Thyroid gland (tissue), 4 donors: Measurements from ENCODE around the gene PRDX5. TPM values are rescaled to one million over a fixed set of nuclear protein-coding genes. Genes with fewer than 3 reads are reported as not detected.
A peak's percentile ranks its signal among the peaks of the same experiment; 100 is the strongest.

ENCODE experiments used
- DNase-seq, 2 donors: peaks; one replicate each; pipeline ENCODE4 v3.0.0-alpha.2; 2019
- H3K27ac ChIP-seq, 3 donors: fragments of 200-600 bp; sonication (generic); 1 replicate in 2 of 3; 2 replicates in 1 of 3; pipeline ENCODE4 v1.5.1; 2016 to 2019; ENCODE audit warnings: mild to moderate bottlenecking in 1 of 3, moderate library complexity in 1 of 3
- H3K27me3 ChIP-seq: fragments of 200-600 bp; sonication (generic); one replicate; pipeline ENCODE4 v1.5.1; 2019
- H3K36me3 ChIP-seq, 2 donors: fragments of 200-600 bp; sonication (generic); one replicate each; pipeline ENCODE4 v1.5.1; 2016 to 2019
- H3K4me1 ChIP-seq, 2 donors: fragments of 200-600 bp; sonication (generic); one replicate each; pipeline ENCODE4 v1.5.1; 2017 to 2019
- H3K4me3 ChIP-seq, 3 donors: fragments of 200-600 bp; sonication (generic); replicated peaks in 1 of 3; 1 replicate in 2 of 3; 2 replicates in 1 of 3; pipeline ENCODE4 v1.5.1; 2016; ENCODE audit warnings: mild to moderate bottlenecking in 1 of 3
- H3K9me3 ChIP-seq: fragments of 200-600 bp; sonication (generic); one replicate; pipeline ENCODE4 v1.5.1; 2017
- POLR2A ChIP-seq, 2 donors: fragments of 450-650 bp; IDR thresholded peaks; one replicate each; pipeline ENCODE4 v1.6.1; 2017; ENCODE audit warnings: antibody characterized with exemption in 2 of 2, mild to moderate bottlenecking in 2 of 2, moderate library complexity in 1 of 2
- WGBS, 2 donors: methylation state at CpG; one replicate each; pipeline ENCODE4 v1.1.5; 2017; 5-methylcytosine and 5-hydroxymethylcytosine counted together
- intact Hi-C: fragments of 100-400 bp; cut with DNase I; formaldehyde crosslinking; loops from one replicate; pipeline ENCODE4 v1.15.1; 2023
- total RNA-seq, 4 donors: library from RNA; depleted of rRNA; stranded (reverse); fragments of >200 nt; gene quantifications; one replicate each; pipeline ENCODE4 v1.2.3, GENCODE V29; 2016
- TF ChIP-seq, protein P1 (sequence below), 6 experiments: fragments of 200-600 bp in 3 of 6; fragments of 450-650 bp in 3 of 6; sonication (generic) in 3 of 6; IDR thresholded peaks; one replicate each; pipeline ENCODE4 v1.5.1; 2016 to 2019; ENCODE audit warnings: antibody characterized with exemption in 6 of 6, mild to moderate bottlenecking in 2 of 6, inconsistent platforms in 1 of 6, moderate library complexity in 1 of 6

The PRDX5 gene
- total RNA-seq, 4 donors from 2014 or later = 384 to 962 (median 653) TPM

DNA sequence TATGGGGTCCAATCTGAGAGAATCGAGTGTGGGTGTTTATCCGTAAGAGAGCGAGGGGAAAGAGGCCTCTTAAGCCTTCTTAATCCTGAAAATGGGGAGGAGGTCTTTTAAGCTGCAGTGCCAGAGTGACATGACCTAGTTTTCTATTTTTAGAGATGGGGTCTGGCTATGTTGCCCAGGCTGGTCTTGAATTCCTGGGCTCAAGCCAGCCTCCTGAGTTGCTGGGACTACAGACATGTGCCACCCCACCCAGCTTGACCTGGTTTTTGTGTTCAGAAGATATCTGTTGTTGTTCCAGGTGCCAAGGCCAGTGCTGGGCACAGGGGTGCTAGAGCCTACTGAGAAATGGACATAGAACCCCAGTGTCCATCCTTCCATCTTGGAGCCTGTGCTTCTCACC, 34.8 kb upstream of the PRDX5 start:
- intact Hi-C loops = no loop called here
- Histone ChIP-seq H3K4me1 (peaks cover 9 to 23% of the 10 kb centered on the region in 2 donors), H3K27me3 (no peaks in the 10 kb centered on the region), H3K27ac (no peak overlapping the region), H3K4me3 (no peak overlapping the region), H3K36me3 (peaks cover 0 to 7% of the 10 kb centered on the region in 2 donors), H3K9me3 (no peaks in the 10 kb centered on the region)
- no peak for DNase-seq
- no peak for TF ChIP-seq POLR2A (IDR thresholded peaks at IDR 0.05)
- TF ChIP-seq, protein P1, sequence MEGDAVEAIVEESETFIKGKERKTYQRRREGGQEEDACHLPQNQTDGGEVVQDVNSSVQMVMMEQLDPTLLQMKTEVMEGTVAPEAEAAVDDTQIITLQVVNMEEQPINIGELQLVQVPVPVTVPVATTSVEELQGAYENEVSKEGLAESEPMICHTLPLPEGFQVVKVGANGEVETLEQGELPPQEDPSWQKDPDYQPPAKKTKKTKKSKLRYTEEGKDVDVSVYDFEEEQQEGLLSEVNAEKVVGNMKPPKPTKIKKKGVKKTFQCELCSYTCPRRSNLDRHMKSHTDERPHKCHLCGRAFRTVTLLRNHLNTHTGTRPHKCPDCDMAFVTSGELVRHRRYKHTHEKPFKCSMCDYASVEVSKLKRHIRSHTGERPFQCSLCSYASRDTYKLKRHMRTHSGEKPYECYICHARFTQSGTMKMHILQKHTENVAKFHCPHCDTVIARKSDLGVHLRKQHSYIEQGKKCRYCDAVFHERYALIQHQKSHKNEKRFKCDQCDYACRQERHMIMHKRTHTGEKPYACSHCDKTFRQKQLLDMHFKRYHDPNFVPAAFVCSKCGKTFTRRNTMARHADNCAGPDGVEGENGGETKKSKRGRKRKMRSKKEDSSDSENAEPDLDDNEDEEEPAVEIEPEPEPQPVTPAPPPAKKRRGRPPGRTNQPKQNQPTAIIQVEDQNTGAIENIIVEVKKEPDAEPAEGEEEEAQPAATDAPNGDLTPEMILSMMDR (IDR thresholded peaks at IDR 0.05) = no peak
- WGBS, 2 donors = 94% methylated on average over 3 of the region's 3 CpGs

DNA sequence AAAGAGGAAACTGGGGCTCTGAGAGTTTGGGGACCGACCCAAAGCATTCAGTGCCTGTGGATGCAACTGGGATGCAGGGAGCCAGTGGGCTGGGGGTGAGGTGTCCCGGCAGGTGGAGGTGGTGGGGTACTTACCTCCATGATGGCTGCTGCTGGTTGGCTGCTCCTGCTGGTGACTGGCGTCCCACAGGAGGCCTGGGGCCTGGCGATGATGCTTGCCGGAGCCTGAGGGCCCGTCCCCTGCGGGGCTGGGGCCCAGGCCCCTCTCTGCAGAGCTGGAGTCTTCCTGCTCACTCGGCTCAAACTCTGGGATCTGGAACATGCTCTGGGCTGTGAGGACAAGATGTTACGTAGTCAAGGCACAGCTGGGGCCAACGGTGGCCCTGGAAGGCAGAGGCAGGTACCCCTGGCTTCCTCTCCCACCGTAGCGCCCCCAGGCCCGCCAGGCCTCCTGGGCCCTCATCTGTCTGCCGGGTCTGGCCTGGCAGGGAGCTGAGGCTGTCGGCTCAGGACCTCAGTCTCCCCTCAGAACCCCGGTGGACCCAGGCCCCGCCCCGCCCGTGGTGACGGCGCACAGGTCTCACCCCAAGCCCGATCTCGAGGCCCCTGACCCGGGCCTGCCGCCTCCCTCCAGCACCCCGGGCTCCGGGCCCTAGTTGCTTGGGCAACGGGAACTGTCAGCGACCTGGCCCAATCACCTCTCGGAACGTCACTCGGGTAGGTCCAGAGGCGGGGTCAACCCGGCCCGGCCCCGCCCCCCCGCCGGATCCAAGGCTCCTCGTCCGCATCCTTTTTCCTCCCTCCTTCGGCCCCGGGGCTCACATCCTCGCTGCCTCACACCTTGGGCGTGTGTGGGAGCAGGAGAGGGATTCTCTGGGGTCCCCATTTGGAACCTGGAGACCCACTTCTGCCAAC, 33.6 kb upstream of the PRDX5 start, which contains the start of gene BAD:
TSS of gene BAD (minus strand) at position 618 of the 914 bp plus-strand sequence. CDS start at position 321, 297 bp downstream.
- peak; percentile 95 to 96 for DNase-seq
- H3K9me3 ChIP-seq = no peaks in the 10 kb centered on the region
- H3K27me3 ChIP-seq = no peaks in the 10 kb centered on the region
- TF ChIP-seq, protein P1 (IDR thresholded peaks at IDR 0.05) = no peak
- peak in 1 of 2 donors; percentile 79 for TF ChIP-seq POLR2A (IDR thresholded peaks at IDR 0.05)
- peak within 1 kb of the TSS; percentile 81 to 91 (median 88) for H3K4me3 ChIP-seq
- WGBS, 2 donors = 4 to 34% methylated on average over 2 to 24 of the region's 44 CpGs
- intact Hi-C loops = no loop called here
- no peaks in the 10 kb centered on the region for H3K36me3 ChIP-seq
- peaks cover 9 to 23% of the 10 kb centered on the region in 2 donors for H3K4me1 ChIP-seq
- peak within 1 kb of the TSS; percentile 83 to 91 (median 90) for H3K27ac ChIP-seq

DNA sequence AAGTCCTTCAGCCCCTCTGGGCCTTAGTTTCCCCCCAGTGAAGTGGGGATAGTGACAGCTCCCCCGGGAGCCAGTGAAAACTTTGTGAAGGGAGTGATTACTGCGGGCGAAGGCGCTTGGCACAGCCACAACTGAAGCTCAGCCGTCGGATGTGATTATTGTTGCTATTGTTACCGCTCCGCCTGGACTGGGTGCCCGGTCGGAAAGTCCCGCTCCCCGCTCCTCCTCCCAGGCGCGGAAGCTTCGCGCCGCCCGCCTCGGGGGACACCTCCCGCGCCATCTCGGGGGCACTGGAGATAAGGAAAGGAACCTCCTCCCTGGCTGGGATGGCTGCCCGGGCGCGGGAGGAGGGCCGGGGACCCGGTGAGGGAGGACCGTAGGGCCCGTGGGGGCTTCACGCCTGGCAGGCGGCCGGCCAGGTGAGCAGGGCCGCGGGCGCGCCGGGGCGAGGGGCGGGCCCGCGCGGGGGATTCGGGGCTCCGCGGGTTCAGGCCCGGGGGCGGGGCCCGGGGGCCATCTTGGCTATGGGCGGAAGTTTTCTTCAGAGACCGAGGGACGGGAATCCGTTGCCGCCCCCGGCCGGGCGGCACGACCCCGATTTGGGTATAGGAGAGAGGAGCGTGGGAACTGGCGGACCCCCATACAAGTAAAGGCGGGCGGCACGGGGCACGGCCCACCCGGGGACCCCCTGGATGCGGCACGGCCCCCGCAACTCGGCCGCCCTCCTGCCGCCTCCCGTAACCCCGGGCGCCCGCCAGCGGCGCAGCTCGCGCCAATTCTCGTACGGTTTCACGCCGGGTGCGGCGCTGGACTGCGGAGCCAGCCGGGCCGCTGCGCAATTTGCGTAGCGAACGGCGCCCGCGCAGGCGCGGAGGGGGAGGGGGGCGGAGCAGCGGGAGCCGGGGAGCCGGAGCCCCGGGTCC, 32.7 kb upstream of the PRDX5 start, which contains the start of gene GPR137:
TSS of gene GPR137 (plus strand) at position 887 of the 923 bp plus-strand sequence. CDS start 677 bp downstream, outside the sequence.
- H3K4me1 ChIP-seq = peaks cover 9 to 23% of the 10 kb centered on the region in 2 donors
- peak within 1 kb of the TSS; percentile 81 to 91 (median 88) for H3K4me3 ChIP-seq
- peak within 1 kb of the TSS; percentile 83 to 91 (median 90) for H3K27ac ChIP-seq
- peak; percentile 86 to 87 for DNase-seq
- no peaks in the 10 kb centered on the region for H3K36me3 ChIP-seq
- WGBS, 2 donors = 0 to 1% methylated on average over 18 to 29 of the region's 102 CpGs
- TF ChIP-seq, protein P1 (IDR thresholded peaks at IDR 0.05) = no peak
- peak in 1 of 2 donors; percentile 59 for TF ChIP-seq POLR2A (IDR thresholded peaks at IDR 0.05)
- intact Hi-C loops = no loop called here
- H3K27me3 ChIP-seq = no peaks in the 10 kb centered on the region
- H3K9me3 ChIP-seq = no peaks in the 10 kb centered on the region

DNA sequence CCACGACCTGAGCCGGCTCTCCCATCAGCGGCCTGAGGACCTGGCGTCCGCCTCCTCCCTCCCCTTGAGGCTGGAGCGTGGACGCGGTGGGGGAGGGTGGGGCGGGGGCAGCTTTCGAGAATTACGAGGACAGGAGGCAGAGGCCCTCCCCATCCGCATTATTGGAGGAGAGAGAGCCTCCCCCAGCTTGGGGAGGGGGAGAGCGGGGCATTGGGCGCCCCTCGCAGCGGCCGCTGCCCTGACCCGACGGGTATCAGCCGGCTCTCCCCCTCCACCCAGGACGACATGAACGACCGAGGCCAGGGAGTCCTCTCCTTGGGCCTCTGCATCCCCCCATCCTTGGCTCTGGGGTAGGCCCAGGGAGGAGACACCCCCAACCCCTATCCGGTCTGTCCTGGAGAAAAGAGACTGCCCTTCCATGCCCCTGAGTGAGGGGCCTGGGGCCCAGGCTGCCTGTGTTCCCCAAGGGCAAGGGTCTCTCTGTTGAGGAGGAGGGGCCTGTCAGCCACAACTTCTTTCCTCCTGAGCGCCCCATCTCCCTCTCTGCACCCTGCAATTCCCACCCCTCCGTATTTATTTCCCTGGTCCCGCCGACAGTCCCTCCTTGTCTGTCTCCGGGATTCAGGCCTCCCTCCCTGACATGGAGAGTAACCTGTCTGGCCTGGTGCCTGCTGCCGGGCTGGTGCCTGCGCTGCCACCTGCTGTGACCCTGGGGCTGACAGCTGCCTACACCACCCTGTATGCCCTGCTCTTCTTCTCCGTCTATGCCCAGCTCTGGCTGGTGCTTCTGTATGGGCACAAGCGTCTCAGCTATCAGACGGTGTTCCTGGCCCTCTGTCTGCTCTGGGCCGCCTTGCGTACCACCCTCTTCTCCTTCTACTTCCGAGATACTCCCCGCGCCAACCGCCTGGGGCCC, 31.8 kb upstream of the PRDX5 start:
- peaks cover 9 to 25% of the 10 kb centered on the region in 2 donors for H3K4me1 ChIP-seq
- intact Hi-C loops = no loop called here
- WGBS, 2 donors = 40 to 61% methylated on average over 16 to 27 of the region's 40 CpGs
- peak; percentile 40 to 42 for DNase-seq
- H3K27me3 ChIP-seq = no peaks in the 10 kb centered on the region
- peak overlapping the region; percentile 83 to 91 (median 90) for H3K27ac ChIP-seq
- no peak for TF ChIP-seq POLR2A (IDR thresholded peaks at IDR 0.05)
- TF ChIP-seq, protein P1 (IDR thresholded peaks at IDR 0.05) = no peak
- H3K36me3 ChIP-seq = no peaks in the 10 kb centered on the region
- peak overlapping the region in 2 of 3 donors; percentile 88 to 91 for H3K4me3 ChIP-seq
- H3K9me3 ChIP-seq = no peaks in the 10 kb centered on the region
